Hepatocyte (in vitro differentiated cells): ENCODE data around the gene KRTAP10-5.

ENCODE experiments used
- CTCF ChIP-seq: fragments of 200-600 bp; sonication (generic); IDR thresholded peaks from 2 replicates; pipeline ENCODE4 v1.5.1; 2016; ENCODE audit warnings: antibody characterized with exemption, mild to moderate bottlenecking; ENCODE audit not compliant: poor library complexity
- EZH2 ChIP-seq: fragments of 200-600 bp; sonication (generic); IDR thresholded peaks from 2 replicates; pipeline ENCODE4 v1.6.1; 2016; ENCODE audit warnings: antibody characterized with exemption, mild to moderate bottlenecking, borderline replicate concordance
- EZH2phosphoT487 ChIP-seq: fragments of 200-600 bp; sonication (generic); IDR thresholded peaks from one replicate; pipeline ENCODE4 v1.6.1; 2018; ENCODE audit warnings: antibody characterized with exemption, mild to moderate bottlenecking, low read depth, moderate library complexity; ENCODE audit not compliant: unreplicated experiment, severe bottlenecking

GRCh38 chr21:44623575-44623974 lies 43.2 kb upstream of the KRTAP10-5 start:
- TF ChIP-seq CTCF: no peak
- TF ChIP-seq EZH2phosphoT487: no peak
- no peak for TF ChIP-seq EZH2
